GM23338 (cell line): ENCODE results near the gene CCDC40. TPM values are rescaled to one million over a fixed set of nuclear protein-coding genes. Genes with fewer than 3 reads are reported as not detected.

Experiments
- ATAC-seq: fragments of 200-7000 bp; cut with Tn5 transposase; 3 replicates; pipeline ENCODE4 v1.9.1; 2020
- DNase-seq: peaks from one replicate; pipeline ENCODE4 v3.0.0-alpha.2; 2015; ENCODE audit warnings: low spot score
- H2AFZ ChIP-seq: fragments of 200-600 bp; sonication (generic); 2 replicates; pipeline ENCODE4 v1.8.0; 2016; ENCODE audit warnings: antibody characterized with exemption, mild to moderate bottlenecking, moderate library complexity
- H3F3A ChIP-seq: fragments of 200-600 bp; sonication (generic); replicated peaks from 2 replicates; pipeline ENCODE4 v1.8.0; 2017; ENCODE audit warnings: antibody characterized with exemption, mixed run types, low read depth
- H3K27ac ChIP-seq: fragments of 200-600 bp; sonication (generic); 2 replicates; pipeline ENCODE4 v1.6.1; 2016; ENCODE audit warnings: low read depth
- H3K27me3 ChIP-seq: fragments of 200-600 bp; sonication (generic); 2 replicates; pipeline ENCODE4 v1.8.0; 2016; ENCODE audit warnings: mild to moderate bottlenecking, mixed run types, moderate library complexity; ENCODE audit not compliant: insufficient read depth
- H3K36me3 ChIP-seq: fragments of 200-600 bp; sonication (generic); 2 replicates; pipeline ENCODE4 v1.8.0; 2016; ENCODE audit warnings: mild to moderate bottlenecking; ENCODE audit not compliant: insufficient read depth
- H3K4me1 ChIP-seq: fragments of 200-600 bp; sonication (generic); 2 replicates; pipeline ENCODE4 v1.8.0; 2016; ENCODE audit warnings: mild to moderate bottlenecking, moderate library complexity; ENCODE audit not compliant: insufficient read depth
- H3K4me2 ChIP-seq: fragments of 200-600 bp; sonication (generic); 2 replicates; pipeline ENCODE4 v1.7.1; 2017; ENCODE audit warnings: mixed run types
- H3K4me3 ChIP-seq: fragments of 200-600 bp; sonication (generic); 2 replicates; pipeline ENCODE4 v1.6.1; 2016; ENCODE audit warnings: mixed run types
- H3K79me2 ChIP-seq: fragments of 200-600 bp; sonication (generic); replicated peaks from 2 replicates; pipeline ENCODE4 v1.8.0; 2017; ENCODE audit warnings: mild to moderate bottlenecking; ENCODE audit not compliant: insufficient read depth
- H3K9me2 ChIP-seq: fragments of 200-600 bp; sonication (generic); 2 replicates; pipeline ENCODE4 v1.8.0; 2017; ENCODE audit not compliant: insufficient read depth
- H4K20me1 ChIP-seq: fragments of 200-600 bp; sonication (generic); replicated peaks from 2 replicates; pipeline ENCODE4 v1.8.0; 2017; ENCODE audit warnings: mild to moderate bottlenecking; ENCODE audit not compliant: insufficient read depth
- H3K27ac Mint-ChIP-seq: 2 replicates; pipeline ENCODE4 v1.8.0; 2020; ENCODE audit warnings: inconsistent platforms, mild to moderate bottlenecking, moderate library complexity, mixed read lengths
- H3K27me3 Mint-ChIP-seq: 3 replicates; pipeline ENCODE4 v1.8.0; 2022; ENCODE audit warnings: low read depth, mild to moderate bottlenecking, moderate library complexity, mixed read lengths, inconsistent platforms; ENCODE audit not compliant: insufficient read depth, poor library complexity
- H3K36me3 Mint-ChIP-seq: 3 replicates; pipeline ENCODE4 v1.8.0; 2021; ENCODE audit warnings: low read depth, mild to moderate bottlenecking, inconsistent platforms, moderate library complexity, mixed read lengths
- H3K4me1 Mint-ChIP-seq: 3 replicates; pipeline ENCODE4 v1.8.0; 2020; ENCODE audit warnings: mild to moderate bottlenecking, inconsistent platforms, mixed read lengths
- H3K4me3 Mint-ChIP-seq: 3 replicates; pipeline ENCODE4 v1.8.0; 2021; ENCODE audit warnings: moderate library complexity, mild to moderate bottlenecking, inconsistent platforms, mixed read lengths
- H3K9me3 Mint-ChIP-seq: 3 replicates; pipeline ENCODE4 v1.8.0; 2020; ENCODE audit warnings: moderate library complexity, mild to moderate bottlenecking, inconsistent platforms, mixed read lengths
- ETS1 ChIP-seq: IDR thresholded peaks from 2 replicates; pipeline ENCODE4 v1.6.1; 2016; ENCODE audit warnings: antibody characterized with exemption
- EZH2 ChIP-seq: fragments of 200-600 bp; sonication (generic); IDR thresholded peaks from one replicate; pipeline ENCODE4 v1.8.0; 2017; ENCODE audit warnings: antibody characterized with exemption, mild to moderate bottlenecking, low read depth; ENCODE audit not compliant: unreplicated experiment
- EZH2phosphoT487 ChIP-seq: fragments of 200-600 bp; sonication (generic); IDR thresholded peaks from one replicate; pipeline ENCODE4 v1.8.1; 2018; ENCODE audit warnings: antibody characterized with exemption; ENCODE audit not compliant: unreplicated experiment
- NANOG ChIP-seq: IDR thresholded peaks from 2 replicates; pipeline ENCODE4 v1.6.1; 2016; ENCODE audit warnings: antibody characterized with exemption, borderline replicate concordance
- POLR2AphosphoS5 ChIP-seq: IDR thresholded peaks from 2 replicates; pipeline ENCODE4 v1.6.1; 2016; ENCODE audit warnings: antibody characterized with exemption, low read depth
- REST ChIP-seq: IDR thresholded peaks from one replicate; pipeline ENCODE4 v1.6.1; 2018; ENCODE audit warnings: antibody characterized with exemption; ENCODE audit not compliant: unreplicated experiment
- STAT1 ChIP-seq: IDR thresholded peaks from one replicate; pipeline ENCODE4 v1.6.1; 2016; ENCODE audit warnings: antibody characterized with exemption; ENCODE audit not compliant: unreplicated experiment
- ZNF114 ChIP-seq: fragments of 250-450 bp; sonication (Bioruptor Pico); IDR thresholded peaks from 2 replicates; pipeline ENCODE4 v1.5.0; 2020; ENCODE audit warnings: mild to moderate bottlenecking, moderate library complexity
- polyA plus RNA-seq: library from polyadenylated mRNA; unstranded; fragments of >200 nt; fragmentation: Nextera tagmentation; extraction: Ambion mirVana; gene quantifications from 2 replicates; pipeline ENCODE4 v1.2.1, GENCODE V29; 2016
- total RNA-seq: library from RNA; depleted of rRNA; stranded (reverse); fragments of >200 nt; shearing (Covaris generic); gene quantifications from 2 replicates; pipeline ENCODE4 v1.2.3, GENCODE V29; 2014
- TF ChIP-seq, protein P1 (sequence below), 2 experiments: fragments of 200-600 bp in 1 of 2; sonication (generic) in 1 of 2; conservative IDR thresholded peaks; 2 replicates each; pipeline versions ENCODE4 v1.5.1 to v1.6.1; 2016 to 2017; ENCODE audit warnings: antibody characterized with exemption in 2 of 2, low read depth in 2 of 2, mild to moderate bottlenecking in 2 of 2, moderate library complexity in 1 of 2

CCDC40 gene
- total and polyA plus RNA-seq, 2 experiments from 2014 or later: 7.6 to 8.1 TPM

- TF ChIP-seq ETS1 (no peak), NANOG (no peak), EZH2 (no peak), POLR2AphosphoS5 (no peak), STAT1 (no peak), REST (no peak)
- TF ChIP-seq, protein P1, sequence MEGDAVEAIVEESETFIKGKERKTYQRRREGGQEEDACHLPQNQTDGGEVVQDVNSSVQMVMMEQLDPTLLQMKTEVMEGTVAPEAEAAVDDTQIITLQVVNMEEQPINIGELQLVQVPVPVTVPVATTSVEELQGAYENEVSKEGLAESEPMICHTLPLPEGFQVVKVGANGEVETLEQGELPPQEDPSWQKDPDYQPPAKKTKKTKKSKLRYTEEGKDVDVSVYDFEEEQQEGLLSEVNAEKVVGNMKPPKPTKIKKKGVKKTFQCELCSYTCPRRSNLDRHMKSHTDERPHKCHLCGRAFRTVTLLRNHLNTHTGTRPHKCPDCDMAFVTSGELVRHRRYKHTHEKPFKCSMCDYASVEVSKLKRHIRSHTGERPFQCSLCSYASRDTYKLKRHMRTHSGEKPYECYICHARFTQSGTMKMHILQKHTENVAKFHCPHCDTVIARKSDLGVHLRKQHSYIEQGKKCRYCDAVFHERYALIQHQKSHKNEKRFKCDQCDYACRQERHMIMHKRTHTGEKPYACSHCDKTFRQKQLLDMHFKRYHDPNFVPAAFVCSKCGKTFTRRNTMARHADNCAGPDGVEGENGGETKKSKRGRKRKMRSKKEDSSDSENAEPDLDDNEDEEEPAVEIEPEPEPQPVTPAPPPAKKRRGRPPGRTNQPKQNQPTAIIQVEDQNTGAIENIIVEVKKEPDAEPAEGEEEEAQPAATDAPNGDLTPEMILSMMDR (conservative IDR thresholded peaks at IDR 0.05; ENCODE audit: low read depth in 2 of 2): no peak
Measured at GRCh38 chr17:80021600-80021999, 14.8 kb upstream of the CCDC40 start (continued).

DNA sequence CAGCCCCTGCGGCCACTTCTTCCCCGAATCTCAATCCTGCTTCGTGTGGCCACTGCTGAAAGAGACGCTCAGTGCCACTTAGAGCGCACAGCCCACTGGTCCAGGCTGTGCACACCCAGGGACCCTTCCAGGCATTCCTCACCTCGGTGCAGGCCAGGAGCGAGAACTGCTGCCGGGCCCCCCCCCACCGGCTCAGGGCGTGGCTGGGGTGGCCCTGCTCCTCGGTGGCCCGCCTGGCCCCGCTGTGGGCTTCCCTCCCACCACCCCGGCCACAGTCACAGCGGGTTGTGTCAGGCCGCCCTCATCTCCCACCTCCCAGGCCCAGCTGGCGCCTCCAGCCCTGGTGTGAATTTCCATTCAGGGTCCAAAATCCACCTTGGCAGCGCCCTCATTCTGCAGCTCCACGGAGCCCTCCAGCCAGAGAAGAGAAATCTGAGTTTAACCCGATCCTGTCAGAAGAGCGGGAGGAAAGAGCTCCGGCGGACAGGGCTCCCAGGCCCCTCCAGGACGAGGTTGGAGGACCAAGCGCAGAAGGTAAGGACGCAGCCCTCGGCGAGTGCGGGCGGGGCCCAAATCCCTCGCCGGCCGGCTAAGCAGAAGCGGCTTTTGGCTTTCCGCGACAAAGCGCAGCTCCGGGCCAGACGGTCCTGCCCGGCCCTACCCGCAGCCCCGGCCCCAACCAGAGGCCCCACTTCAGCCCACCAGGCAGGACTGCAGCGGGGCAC is 12.8 kb upstream of the CCDC40 start:
- Histone ChIP-seq H3K36me3 (no peaks in the 10 kb centered on the region), H3K4me1 (peaks cover 20% of the 10 kb centered on the region), H3K27me3 (no peaks in the 10 kb centered on the region), H3K4me2 (peak overlapping the region; percentile 48; the same call in 1 of the 2 replicates), H4K20me1 (peaks cover 40% of the 10 kb centered on the region), H3K9me2 (no peaks in the 10 kb centered on the region), H2AFZ (no peak overlapping the region), H3K79me2 (peaks cover 96% of the 10 kb centered on the region), H3K4me3 (no peak overlapping the region), H3F3A (peaks cover 2% of the 10 kb centered on the region; the same call in 1 of the 2 replicates), H3K27ac (no peak overlapping the region)
- DNase-seq (peak; percentile 72), ATAC-seq (peak; percentile 81)
- Mint-ChIP-seq H3K4me3 (no peak overlapping the region), H3K36me3 (peaks cover 8% of the 10 kb centered on the region; the same call in 2 of the 3 replicates), H3K4me1 (peaks cover 17% of the 10 kb centered on the region), H3K27me3 (no peaks in the 10 kb centered on the region), H3K27ac (no peak overlapping the region), H3K9me3 (no peaks in the 10 kb centered on the region)
- TF ChIP-seq EZH2phosphoT487 (no peak), ZNF114 (CRISPR knock-in tag) (no peak), POLR2AphosphoS5 (no peak)
